ENCODE results near the gene SYNPO2L. TPM values are rescaled to one million over a fixed set of nuclear protein-coding genes. Genes with fewer than 3 reads are reported as not detected.
"Not testable (repeated sequence)": the region's sequence is repeated elsewhere in the genome, so short reads cannot be mapped to it uniquely, and the experiment has no call there.

The SYNPO2L gene
- total RNA-seq, 2 donors from 2014 or later = 167 to 230 TPM

DNA sequence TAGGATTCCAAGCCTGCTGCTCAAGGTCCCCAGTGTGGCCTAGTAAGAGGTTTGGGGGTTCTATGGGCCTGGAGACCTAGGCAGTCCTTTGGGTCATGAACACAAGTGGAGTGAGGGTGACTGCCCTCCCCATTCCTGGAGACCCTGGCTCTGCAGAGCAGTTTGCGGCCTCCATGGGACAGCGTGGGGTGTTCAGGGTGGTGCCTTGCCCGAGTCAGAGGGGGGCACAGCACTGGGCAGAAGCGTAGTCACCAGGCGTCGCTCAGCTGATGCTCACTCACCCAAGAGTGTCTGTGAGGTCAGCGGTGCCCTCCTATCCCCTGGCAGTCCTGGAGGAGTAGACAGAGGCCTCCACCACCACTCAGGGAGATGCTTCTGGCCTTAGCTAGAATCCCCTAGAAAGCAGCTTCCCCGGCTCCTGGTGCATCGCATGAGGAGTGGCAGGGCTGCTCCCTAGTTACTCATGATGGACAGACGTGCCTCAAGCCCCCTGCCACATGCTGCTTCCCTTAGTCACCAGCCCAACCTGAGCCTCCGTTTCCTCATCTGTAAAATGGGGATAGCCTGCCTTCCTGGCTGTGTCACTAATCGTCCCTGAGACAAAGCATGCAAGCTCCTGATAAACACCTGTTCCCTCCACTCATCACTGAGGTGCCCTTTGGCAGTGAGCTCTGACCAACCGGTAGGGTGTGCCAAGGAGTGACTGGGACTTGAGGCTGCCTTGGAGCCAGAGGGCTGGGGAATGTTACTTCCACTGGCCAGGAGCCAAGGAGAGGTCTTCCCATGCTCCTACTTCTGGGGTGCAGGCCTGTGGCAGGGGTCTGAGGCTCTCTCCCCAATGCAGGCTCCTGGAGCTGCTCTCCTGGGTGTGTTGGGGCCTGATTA is 8.6 kb upstream of the SYNPO2L start:
- H3K27ac ChIP-seq, H3K36me3 ChIP-seq, H3K4me3 ChIP-seq, H3K9me3 ChIP-seq, H3K27me3 ChIP-seq, H3K4me1 ChIP-seq: not testable (repeated sequence)
- peak; percentile 28 for DNase-seq (ENCODE audit: low spot score)

- not testable (repeated sequence) for H3K36me3 ChIP-seq, H3K4me3 ChIP-seq, H3K27me3 ChIP-seq, H3K27ac ChIP-seq, H3K9me3 ChIP-seq
- peaks cover 0 to 13% of the 10 kb centered on the region in 2 donors for H3K4me1 ChIP-seq
- DNase-seq (ENCODE audit: low spot score) = peak; percentile 44
Observed at GRCh38 chr10:73663621-73664020, 7.8 kb upstream of the SYNPO2L start.

GRCh38 chr10:73662705-73663104 is 6.9 kb upstream of the SYNPO2L start:
- not testable (repeated sequence) for H3K27me3 ChIP-seq, H3K4me3 ChIP-seq, H3K36me3 ChIP-seq, H3K27ac ChIP-seq, H3K9me3 ChIP-seq
- H3K4me1 ChIP-seq = peaks cover 0 to 13% of the 10 kb centered on the region in 2 donors
- peak; percentile 34 for DNase-seq (ENCODE audit: low spot score)

- Histone ChIP-seq H3K27ac (peak overlapping the region; percentile 77 to 95), H3K9me3 (no peaks in the 10 kb centered on the region), H3K4me3 (peak overlapping the region; percentile 52 to 69), H3K27me3 (no peaks in the 10 kb centered on the region), H3K4me1 (peaks cover 0 to 31% of the 10 kb centered on the region in 2 donors), H3K36me3 (no peaks in the 10 kb centered on the region)
- no peak for DNase-seq (ENCODE audit: low spot score)
- TF ChIP-seq, protein P1, sequence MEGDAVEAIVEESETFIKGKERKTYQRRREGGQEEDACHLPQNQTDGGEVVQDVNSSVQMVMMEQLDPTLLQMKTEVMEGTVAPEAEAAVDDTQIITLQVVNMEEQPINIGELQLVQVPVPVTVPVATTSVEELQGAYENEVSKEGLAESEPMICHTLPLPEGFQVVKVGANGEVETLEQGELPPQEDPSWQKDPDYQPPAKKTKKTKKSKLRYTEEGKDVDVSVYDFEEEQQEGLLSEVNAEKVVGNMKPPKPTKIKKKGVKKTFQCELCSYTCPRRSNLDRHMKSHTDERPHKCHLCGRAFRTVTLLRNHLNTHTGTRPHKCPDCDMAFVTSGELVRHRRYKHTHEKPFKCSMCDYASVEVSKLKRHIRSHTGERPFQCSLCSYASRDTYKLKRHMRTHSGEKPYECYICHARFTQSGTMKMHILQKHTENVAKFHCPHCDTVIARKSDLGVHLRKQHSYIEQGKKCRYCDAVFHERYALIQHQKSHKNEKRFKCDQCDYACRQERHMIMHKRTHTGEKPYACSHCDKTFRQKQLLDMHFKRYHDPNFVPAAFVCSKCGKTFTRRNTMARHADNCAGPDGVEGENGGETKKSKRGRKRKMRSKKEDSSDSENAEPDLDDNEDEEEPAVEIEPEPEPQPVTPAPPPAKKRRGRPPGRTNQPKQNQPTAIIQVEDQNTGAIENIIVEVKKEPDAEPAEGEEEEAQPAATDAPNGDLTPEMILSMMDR (IDR thresholded peaks at IDR 0.05) = no peak
Observed at GRCh38 chr10:73655257-73655989, 406 bp downstream of the SYNPO2L start.

GRCh38 chr10:73653701-73654100 is 2.1 kb downstream of the SYNPO2L start:
- H3K27ac ChIP-seq = peak overlapping the region; percentile 77 to 95
- no peaks in the 10 kb centered on the region for H3K36me3 ChIP-seq
- no peaks in the 10 kb centered on the region for H3K27me3 ChIP-seq
- H3K4me1 ChIP-seq = peaks cover 0 to 25% of the 10 kb centered on the region in 2 donors
- TF ChIP-seq, protein P1 (IDR thresholded peaks at IDR 0.05) = peak in 1 of 2 donors; percentile 49
- peak overlapping the region; percentile 52 to 69 for H3K4me3 ChIP-seq
- DNase-seq (ENCODE audit: low spot score) = no peak
- no peaks in the 10 kb centered on the region for H3K9me3 ChIP-seq

DNA sequence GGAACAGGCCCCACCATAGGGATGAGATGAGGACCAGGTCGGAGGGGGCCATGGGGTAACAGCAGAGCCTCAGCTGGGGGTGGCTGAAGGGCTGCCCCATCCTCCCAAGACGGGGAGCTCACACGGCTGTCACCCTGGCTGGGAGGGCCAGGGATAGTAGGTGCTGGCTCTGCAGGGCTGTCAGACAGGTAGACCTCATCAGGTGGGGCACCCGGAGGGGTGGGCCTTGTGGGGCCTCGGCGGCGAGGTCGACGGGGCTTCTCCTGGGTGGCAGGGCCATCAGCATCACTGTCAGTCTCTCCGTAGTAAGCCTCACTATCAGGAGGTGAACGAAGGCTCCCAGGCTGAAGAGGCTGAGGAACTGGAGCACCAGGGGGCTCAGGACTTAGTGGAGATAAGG is 2.6 kb downstream of the SYNPO2L start:
- DNase-seq (ENCODE audit: low spot score) = no peak
- Histone ChIP-seq H3K4me3 (no peak overlapping the region), H3K36me3 (peaks cover 4% of the 10 kb centered on the region), H3K27me3 (no peaks in the 10 kb centered on the region), H3K4me1 (peaks cover 0 to 30% of the 10 kb centered on the region in 2 donors), H3K27ac (peak overlapping the region; percentile 77 to 95), H3K9me3 (no peaks in the 10 kb centered on the region)
- TF ChIP-seq, protein P1 (IDR thresholded peaks at IDR 0.05) = no peak
